Neural cell (in vitro differentiated cells): ENCODE results near the gene NBEA.

Source experiments
- EP300 ChIP-seq: fragments of 450-650 bp; conservative IDR thresholded peaks from 2 replicates; pipeline ENCODE4 v1.6.1; 2014; ENCODE audit warnings: antibody characterized with exemption, mild to moderate bottlenecking, moderate library complexity; ENCODE audit not compliant: poor library complexity, severe bottlenecking
- EZH2 ChIP-seq: fragments of 200-600, 300-800 bp; shearing (Covaris generic), sonication (generic); IDR thresholded peaks from 2 replicates; pipeline ENCODE4 v1.6.1; 2014; ENCODE audit warnings: antibody characterized with exemption, low read length, borderline replicate concordance, mild to moderate bottlenecking; ENCODE audit not compliant: insufficient read depth, poor library complexity, severe bottlenecking
- POLR2AphosphoS5 ChIP-seq: IDR thresholded peaks from 2 replicates; pipeline ENCODE4 v1.6.1; 2012
- RAD21 ChIP-seq: fragments of 450-650 bp; conservative IDR thresholded peaks from 2 replicates; pipeline ENCODE4 v1.6.1; 2014; ENCODE audit warnings: antibody characterized with exemption, mild to moderate bottlenecking, moderate library complexity
- SMC3 ChIP-seq: fragments of 450-650 bp; conservative IDR thresholded peaks from 2 replicates; pipeline ENCODE4 v1.6.1; 2014; ENCODE audit warnings: antibody characterized with exemption, mild to moderate bottlenecking, moderate library complexity; ENCODE audit not compliant: poor library complexity
- TAF1 ChIP-seq: IDR thresholded peaks from 2 replicates; pipeline ENCODE4 v1.6.1; 2012; ENCODE audit warnings: low read depth
- TF ChIP-seq, protein P1 (sequence below): fragments of 450-650 bp; IDR thresholded peaks from 2 replicates; pipeline ENCODE4 v1.5.1; 2014; ENCODE audit warnings: antibody characterized with exemption, mild to moderate bottlenecking, moderate library complexity; ENCODE audit not compliant: poor library complexity, severe bottlenecking

DNA sequence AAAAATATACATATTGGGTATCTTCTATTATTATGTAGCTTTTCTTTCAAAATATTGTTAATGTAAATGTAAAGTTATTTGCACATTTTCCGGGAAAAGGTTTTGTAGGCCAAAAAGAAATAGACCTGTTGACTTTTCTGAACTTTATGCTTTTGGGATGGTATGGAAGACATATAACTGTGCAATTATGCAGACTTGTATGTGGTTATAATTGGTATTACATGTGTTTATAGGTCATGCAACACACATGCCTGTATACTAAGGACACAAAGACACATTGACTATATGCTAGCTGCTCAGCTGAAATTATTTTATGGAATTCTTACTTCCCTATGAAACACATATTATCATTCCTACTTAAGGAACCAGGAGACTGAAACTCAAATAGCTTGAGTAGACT, 2.3 kb upstream of the NBEA start:
- TF ChIP-seq EZH2 (no peak), SMC3 (no peak), POLR2AphosphoS5 (no peak), EP300 (no peak), RAD21 (no peak), TAF1 (no peak)
- TF ChIP-seq, protein P1, sequence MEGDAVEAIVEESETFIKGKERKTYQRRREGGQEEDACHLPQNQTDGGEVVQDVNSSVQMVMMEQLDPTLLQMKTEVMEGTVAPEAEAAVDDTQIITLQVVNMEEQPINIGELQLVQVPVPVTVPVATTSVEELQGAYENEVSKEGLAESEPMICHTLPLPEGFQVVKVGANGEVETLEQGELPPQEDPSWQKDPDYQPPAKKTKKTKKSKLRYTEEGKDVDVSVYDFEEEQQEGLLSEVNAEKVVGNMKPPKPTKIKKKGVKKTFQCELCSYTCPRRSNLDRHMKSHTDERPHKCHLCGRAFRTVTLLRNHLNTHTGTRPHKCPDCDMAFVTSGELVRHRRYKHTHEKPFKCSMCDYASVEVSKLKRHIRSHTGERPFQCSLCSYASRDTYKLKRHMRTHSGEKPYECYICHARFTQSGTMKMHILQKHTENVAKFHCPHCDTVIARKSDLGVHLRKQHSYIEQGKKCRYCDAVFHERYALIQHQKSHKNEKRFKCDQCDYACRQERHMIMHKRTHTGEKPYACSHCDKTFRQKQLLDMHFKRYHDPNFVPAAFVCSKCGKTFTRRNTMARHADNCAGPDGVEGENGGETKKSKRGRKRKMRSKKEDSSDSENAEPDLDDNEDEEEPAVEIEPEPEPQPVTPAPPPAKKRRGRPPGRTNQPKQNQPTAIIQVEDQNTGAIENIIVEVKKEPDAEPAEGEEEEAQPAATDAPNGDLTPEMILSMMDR = no peak
